ENCODE results near the gene ODAD2.

GRCh38 chr10:28046579-28046978, 47.7 kb upstream of the ODAD2 start:
- TF ChIP-seq CTCF (IDR thresholded peaks at IDR 0.05; ENCODE audit: low read length), result no peak
- TF ChIP-seq EZH2 (optimal IDR thresholded peaks at IDR 0.05; ENCODE audit: low read depth, low read length), result no peak
